GM18867 (cell line): ENCODE measurements around the gene DOLK.
"Not testable (repeated sequence)": the region's sequence is repeated elsewhere in the genome, so short reads cannot be mapped to it uniquely, and the experiment has no call there.

Source experiments
- ATAC-seq: cut with Tn5 transposase; IDR thresholded peaks from one replicate; pipeline ENCODE4 v1.9.1; 2021; ENCODE audit warnings: mild to moderate bottlenecking, moderate library complexity; ENCODE audit not compliant: unreplicated experiment

Gene DOLK

GRCh38 chr9:128947527-128948301 lies at the start of gene DOLK, which contains the start of gene NUP188:
Gene DOLK, minus strand, starts transcription at chr9:128947603. Its CDS starts 300 bp downstream, at chr9:128947303.
Gene NUP188, plus strand, starts transcription at chr9:128947699. Its CDS starts 21 bp downstream, at chr9:128947720.
- peak; percentile 80 for ATAC-seq

- ATAC-seq = no peak
Observed at GRCh38 chr9:128995791-128996190, 48.4 kb upstream of the DOLK start.

- no peak for ATAC-seq
Observed at GRCh38 chr9:128992995-128993394, 45.6 kb upstream of the DOLK start.

- ATAC-seq = no peak
Observed at GRCh38 chr9:128987805-128988204, 40.4 kb upstream of the DOLK start.

- no peak for ATAC-seq
Observed at GRCh38 chr9:128986671-128987070, 39.3 kb upstream of the DOLK start.

- no peak for ATAC-seq
Observed at GRCh38 chr9:128983536-128983935, 36.1 kb upstream of the DOLK start.

GRCh38 chr9:128979111-128979510 lies 31.7 kb upstream of the DOLK start:
- no peak for ATAC-seq

- no peak for ATAC-seq
Observed at GRCh38 chr9:128972956-128973355, 25.6 kb upstream of the DOLK start.

GRCh38 chr9:128969491-128969890 lies 22.1 kb upstream of the DOLK start:
- ATAC-seq = no peak

GRCh38 chr9:128961403-128961802 lies 14.0 kb upstream of the DOLK start:
- ATAC-seq = not testable (repeated sequence)

GRCh38 chr9:128947277-128947526 lies 201 bp downstream of the DOLK start:
- no peak for ATAC-seq

- no peak for ATAC-seq
Observed at GRCh38 chr9:128946571-128947276, 679 bp downstream of the DOLK start.

- no peak for ATAC-seq
Observed at GRCh38 chr9:128945798-128946501, 1.5 kb downstream of the DOLK start.

- not testable (repeated sequence) for ATAC-seq
Observed at GRCh38 chr9:128944966-128945365, 2.4 kb downstream of the DOLK start.

GRCh38 chr9:128943832-128944620 lies 3.4 kb downstream of the DOLK start:
- no peak for ATAC-seq

GRCh38 chr9:128940946-128941755 lies 6.3 kb downstream of the DOLK start:
- no peak for ATAC-seq

- no peak for ATAC-seq
Observed at GRCh38 chr9:128940271-128940921, 7.0 kb downstream of the DOLK start.

GRCh38 chr9:128937310-128938165 lies 9.9 kb downstream of the DOLK start:
- ATAC-seq = no peak
